ENCODE data around the gene GCK. TPM values are rescaled to one million over a fixed set of nuclear protein-coding genes. Genes with fewer than 3 reads are reported as not detected.
A peak's percentile ranks its signal among the peaks of the same experiment; 100 is the strongest.
"Not testable (repeated sequence)": the region's sequence is repeated elsewhere in the genome, so short reads cannot be mapped to it uniquely, and the experiment has no call there.

The GCK gene
- total and polyA plus RNA-seq, 9 donors, result 3.2 to 9.5 (median 4.9) TPM

DNA sequence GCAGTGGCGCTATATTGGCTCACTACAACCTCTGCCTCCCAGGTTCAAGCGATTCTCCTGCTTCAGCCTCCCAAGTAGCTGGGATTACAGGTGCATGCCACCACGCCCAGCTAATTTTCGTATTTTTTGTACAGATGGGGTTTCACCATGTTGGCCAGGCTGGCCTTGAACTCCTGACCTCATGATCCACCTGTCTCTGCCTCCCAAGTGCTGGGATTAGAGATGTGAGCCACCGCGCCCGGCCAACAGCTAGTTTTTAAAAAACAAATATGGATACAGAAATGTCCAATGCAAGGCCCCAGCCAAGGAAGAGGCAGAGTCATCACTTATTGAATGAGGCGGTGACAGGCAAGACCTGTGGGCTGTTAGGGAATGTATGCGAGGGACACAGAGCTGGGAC, 17.3 kb downstream of the GCK start:
- not testable (repeated sequence) for H3K27ac ChIP-seq (ENCODE audit: low read length); DNase-seq; H3K36me3 ChIP-seq (ENCODE audit: control insufficient read depth, insufficient read depth, low read length); H3K4me1 ChIP-seq (ENCODE audit: control insufficient read depth, insufficient read depth, low read length); H3K9me3 ChIP-seq (replicated peaks; ENCODE audit: control insufficient read depth, low read depth, low read length); H3K27me3 ChIP-seq (ENCODE audit: control insufficient read depth, insufficient read depth, low read length); H3K4me3 ChIP-seq (ENCODE audit: low read length)
- WGBS (ENCODE audit: insufficient coverage), result 88% methylated on average over 3 of the region's 9 CpGs

GRCh38 chr7:44167920-44168319, 21.3 kb downstream of the GCK start:
- Histone ChIP-seq H3K27me3 (ENCODE audit: control insufficient read depth, insufficient read depth, low read length) (peaks cover 2% of the 10 kb centered on the region), H3K27ac (ENCODE audit: low read length) (no peak overlapping the region), H3K9me3 (replicated peaks; ENCODE audit: control insufficient read depth, low read depth, low read length) (no peaks in the 10 kb centered on the region), H3K4me1 (ENCODE audit: control insufficient read depth, insufficient read depth, low read length) (peaks cover 5% of the 10 kb centered on the region), H3K36me3 (ENCODE audit: control insufficient read depth, insufficient read depth, low read length) (no peaks in the 10 kb centered on the region), H3K4me3 (ENCODE audit: low read length) (no peak overlapping the region)
- no peak for DNase-seq

- Histone ChIP-seq H3K9me3 (replicated peaks; ENCODE audit: control insufficient read depth, low read depth, low read length) (no peaks in the 10 kb centered on the region), H3K4me3 (ENCODE audit: low read length) (no peak overlapping the region), H3K27ac (ENCODE audit: low read length) (no peak overlapping the region), H3K4me1 (ENCODE audit: control insufficient read depth, insufficient read depth, low read length) (peaks cover 21% of the 10 kb centered on the region), H3K27me3 (ENCODE audit: control insufficient read depth, insufficient read depth, low read length) (no peaks in the 10 kb centered on the region), H3K36me3 (ENCODE audit: control insufficient read depth, insufficient read depth, low read length) (no peaks in the 10 kb centered on the region)
- no peak for DNase-seq
- WGBS (ENCODE audit: insufficient coverage), result no CpG with 5 or more reads among the region's 1 CpG
Measured at GRCh38 chr7:44163591-44163990, 25.6 kb downstream of the GCK start.

- Histone ChIP-seq H3K4me3 (ENCODE audit: low read length) (no peak overlapping the region), H3K27ac (ENCODE audit: low read length) (no peak overlapping the region), H3K27me3 (ENCODE audit: control insufficient read depth, insufficient read depth, low read length) (no peaks in the 10 kb centered on the region), H3K36me3 (ENCODE audit: control insufficient read depth, insufficient read depth, low read length) (no peaks in the 10 kb centered on the region), H3K9me3 (replicated peaks; ENCODE audit: control insufficient read depth, low read depth, low read length) (no peaks in the 10 kb centered on the region), H3K4me1 (ENCODE audit: control insufficient read depth, insufficient read depth, low read length) (peaks cover 28% of the 10 kb centered on the region)
- 60% methylated on average over 1 of the region's 1 CpG for WGBS (ENCODE audit: insufficient coverage)
- DNase-seq, result no peak
Measured at GRCh38 chr7:44162785-44163395, 26.3 kb downstream of the GCK start.

DNA sequence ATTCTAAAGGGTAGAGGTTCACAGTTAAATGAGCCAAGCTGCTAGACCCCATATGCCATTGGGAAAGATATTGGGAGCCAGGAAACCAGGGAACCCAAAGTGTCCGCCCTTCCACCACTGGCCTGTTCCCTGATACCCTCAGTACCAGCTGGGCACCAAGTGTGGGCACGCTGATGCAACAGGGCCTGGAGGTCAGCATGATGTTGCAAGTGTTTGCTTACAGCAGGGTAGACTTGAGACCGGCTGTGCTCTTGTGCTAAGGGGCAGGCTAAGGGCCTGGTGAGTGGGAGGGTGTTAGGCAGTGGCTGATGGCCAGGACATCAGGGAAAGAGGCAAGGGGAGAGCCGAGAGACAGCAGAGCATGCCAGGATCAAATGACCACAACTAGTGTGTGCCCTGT, 27.1 kb downstream of the GCK start:
- peaks cover 36% of the 10 kb centered on the region for H3K4me1 ChIP-seq (ENCODE audit: control insufficient read depth, insufficient read depth, low read length)
- H3K27me3 ChIP-seq (ENCODE audit: control insufficient read depth, insufficient read depth, low read length), result no peaks in the 10 kb centered on the region
- no peaks in the 10 kb centered on the region for H3K9me3 ChIP-seq (replicated peaks; ENCODE audit: control insufficient read depth, low read depth, low read length)
- 66% methylated on average over 4 of the region's 4 CpGs for WGBS (ENCODE audit: insufficient coverage)
- no peaks in the 10 kb centered on the region for H3K36me3 ChIP-seq (ENCODE audit: control insufficient read depth, insufficient read depth, low read length)
- no peak overlapping the region for H3K4me3 ChIP-seq (ENCODE audit: low read length)
- no peak for DNase-seq
- no peak overlapping the region for H3K27ac ChIP-seq (ENCODE audit: low read length)

DNA sequence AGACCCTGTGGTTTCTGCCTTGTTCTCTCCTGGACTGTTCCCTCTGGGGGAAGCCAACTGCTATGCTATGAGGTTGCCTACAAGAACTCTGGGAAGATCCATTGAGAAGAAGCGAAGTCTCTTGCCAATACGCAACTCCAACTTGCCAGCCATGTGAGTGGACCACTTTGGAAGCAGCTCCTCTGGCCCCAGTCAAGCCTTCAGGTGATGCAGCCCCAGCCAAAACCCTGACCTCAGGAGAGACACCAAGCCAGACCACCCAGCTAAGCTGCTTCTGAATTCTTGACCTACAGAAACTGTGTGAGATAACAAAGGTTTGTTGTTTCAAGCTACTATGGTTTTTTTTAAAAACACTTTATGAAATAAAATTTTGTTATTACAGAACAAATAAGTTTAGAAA, 27.9 kb downstream of the GCK start:
- 92% methylated on average over 2 of the region's 2 CpGs for WGBS (ENCODE audit: insufficient coverage)

DNA sequence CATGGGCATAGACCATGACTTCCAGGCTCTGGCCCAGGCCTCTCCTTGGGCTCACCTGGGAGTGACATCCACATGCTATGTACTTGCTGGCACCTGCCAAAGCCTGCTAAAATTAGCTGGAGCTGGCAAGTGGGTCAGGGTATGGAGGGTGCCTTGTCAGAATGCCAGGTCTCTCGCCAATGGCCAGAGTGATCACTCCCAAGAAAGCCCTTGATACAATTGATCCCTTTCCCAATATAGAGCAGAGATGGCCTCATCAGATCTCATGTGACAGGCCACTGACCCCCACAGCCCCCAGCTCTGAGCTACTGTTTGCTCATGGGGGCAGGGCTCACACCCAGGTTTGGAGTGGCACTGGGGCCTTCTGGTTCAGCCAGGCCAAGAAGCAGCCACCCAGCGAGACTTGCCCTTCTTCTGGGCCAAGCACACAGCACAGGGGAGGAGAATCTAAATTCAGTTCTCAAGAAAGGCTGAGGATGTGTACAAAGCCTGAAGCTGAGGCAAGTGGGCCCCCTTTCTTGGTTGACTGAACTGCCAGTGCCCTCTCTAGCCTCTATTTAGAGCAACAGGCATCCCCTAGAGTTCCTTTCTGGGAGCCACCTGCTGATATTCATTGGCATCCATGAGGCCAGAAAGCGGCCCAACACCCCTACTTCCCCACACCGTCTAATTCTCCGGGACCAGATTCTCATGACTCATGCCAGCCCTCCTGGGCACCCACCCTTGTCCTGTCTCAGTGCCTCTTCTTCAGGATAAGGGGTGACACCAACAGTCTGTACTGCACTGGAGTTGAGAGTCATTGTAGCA, 29.2 kb downstream of the GCK start:
- 80% methylated on average over 3 of the region's 5 CpGs for WGBS (ENCODE audit: insufficient coverage)
- H3K4me1 ChIP-seq (ENCODE audit: control insufficient read depth, insufficient read depth, low read length), result peaks cover 37% of the 10 kb centered on the region
- peak overlapping the region; percentile 15 for H3K27ac ChIP-seq (ENCODE audit: low read length)
- no peaks in the 10 kb centered on the region for H3K36me3 ChIP-seq (ENCODE audit: control insufficient read depth, insufficient read depth, low read length)
- no peaks in the 10 kb centered on the region for H3K27me3 ChIP-seq (ENCODE audit: control insufficient read depth, insufficient read depth, low read length)
- H3K4me3 ChIP-seq (ENCODE audit: low read length), result no peak overlapping the region
- no peaks in the 10 kb centered on the region for H3K9me3 ChIP-seq (replicated peaks; ENCODE audit: control insufficient read depth, low read depth, low read length)
- DNase-seq, result no peak

More for the DNA sequence above, 27.9 kb downstream of the GCK start:
- Histone ChIP-seq H3K4me1 (ENCODE audit: control insufficient read depth, insufficient read depth, low read length) (peaks cover 37% of the 10 kb centered on the region), H3K9me3 (replicated peaks; ENCODE audit: control insufficient read depth, low read depth, low read length) (no peaks in the 10 kb centered on the region), H3K36me3 (ENCODE audit: control insufficient read depth, insufficient read depth, low read length) (no peaks in the 10 kb centered on the region), H3K27ac (ENCODE audit: low read length) (no peak overlapping the region), H3K4me3 (ENCODE audit: low read length) (no peak overlapping the region), H3K27me3 (ENCODE audit: control insufficient read depth, insufficient read depth, low read length) (no peaks in the 10 kb centered on the region)
- no peak for DNase-seq

- Histone ChIP-seq H3K4me1 (ENCODE audit: control insufficient read depth, insufficient read depth, low read length) (peaks cover 37% of the 10 kb centered on the region), H3K36me3 (ENCODE audit: control insufficient read depth, insufficient read depth, low read length) (no peaks in the 10 kb centered on the region), H3K27ac (ENCODE audit: low read length) (no peak overlapping the region), H3K4me3 (ENCODE audit: low read length) (no peak overlapping the region), H3K27me3 (ENCODE audit: control insufficient read depth, insufficient read depth, low read length) (no peaks in the 10 kb centered on the region), H3K9me3 (replicated peaks; ENCODE audit: control insufficient read depth, low read depth, low read length) (no peaks in the 10 kb centered on the region)
- DNase-seq, result no peak
- 88% methylated on average over 8 of the region's 12 CpGs for WGBS (ENCODE audit: insufficient coverage)
Measured at GRCh38 chr7:44158873-44159631, 30.2 kb downstream of the GCK start.

DNA sequence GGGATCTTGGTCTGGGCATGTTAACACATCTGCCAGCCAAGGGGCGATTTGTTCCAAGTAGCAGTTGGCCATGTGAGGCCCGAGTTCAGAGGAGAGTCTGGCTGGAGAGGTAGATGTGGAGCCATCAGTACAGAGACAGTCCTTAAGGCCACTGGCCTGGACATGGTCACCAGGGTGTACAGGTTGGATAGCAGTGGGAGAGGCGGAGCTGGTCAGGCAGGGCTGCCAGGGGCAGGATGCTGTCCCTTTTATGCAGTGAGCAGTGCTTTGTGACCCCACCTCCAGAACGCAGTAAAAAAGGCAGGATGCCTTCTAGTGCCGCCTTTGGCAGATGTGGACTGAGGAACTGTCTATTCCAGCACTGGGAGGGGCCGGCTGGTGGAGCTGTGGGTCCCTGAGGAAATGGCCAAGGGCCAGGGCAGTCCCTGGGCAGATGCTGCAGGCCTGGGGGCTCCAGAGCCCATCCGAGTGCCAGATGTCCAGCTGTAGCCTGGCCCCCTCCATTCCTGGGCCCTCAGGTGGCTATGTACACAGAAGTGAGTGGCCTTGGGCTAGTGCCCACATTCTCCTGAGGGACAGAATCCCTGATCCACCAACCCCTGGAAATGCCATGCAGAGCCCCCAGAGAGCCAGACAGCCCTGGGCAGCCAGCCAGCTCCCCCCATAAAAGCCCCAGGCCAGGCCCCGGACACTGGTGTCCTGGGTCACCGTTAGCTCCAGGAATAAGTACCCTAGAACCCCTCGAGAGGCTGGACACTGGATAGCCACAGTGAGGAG, 31.0 kb downstream of the GCK start:
- Histone ChIP-seq H3K27me3 (ENCODE audit: control insufficient read depth, insufficient read depth, low read length) (no peaks in the 10 kb centered on the region), H3K9me3 (replicated peaks; ENCODE audit: control insufficient read depth, low read depth, low read length) (no peaks in the 10 kb centered on the region), H3K4me3 (ENCODE audit: low read length) (no peak overlapping the region), H3K27ac (ENCODE audit: low read length) (no peak overlapping the region), H3K36me3 (ENCODE audit: control insufficient read depth, insufficient read depth, low read length) (no peaks in the 10 kb centered on the region), H3K4me1 (ENCODE audit: control insufficient read depth, insufficient read depth, low read length) (peaks cover 32% of the 10 kb centered on the region)
- WGBS (ENCODE audit: insufficient coverage), result 59% methylated on average over 7 of the region's 10 CpGs
- no peak for DNase-seq
